ENCODE data around the gene EZR.
"Not testable (repeated sequence)": the region's sequence is repeated elsewhere in the genome, so short reads cannot be mapped to it uniquely, and the experiment has no call there.

The EZR gene

GRCh38 chr6:158797331-158798310 lies 21.5 kb downstream of the EZR start:
- Mint-ChIP-seq H3K4me3 (peak overlapping the region; percentile 20), H3K9me3 (no peaks in the 10 kb centered on the region), H3K36me3 (peaks cover 54% of the 10 kb centered on the region), H3K4me1 (peaks cover 72% of the 10 kb centered on the region), H3K27ac (peak overlapping the region; percentile 86)
- DNase-seq (ENCODE audit: low spot score in 2 of 2) (no peak), ATAC-seq (no peak)

- DNase-seq (ENCODE audit: low spot score in 2 of 2): no peak
- H3K4me1 Mint-ChIP-seq: peaks cover 72% of the 10 kb centered on the region
- peak overlapping the region; percentile 7 for H3K4me3 Mint-ChIP-seq
- no peaks in the 10 kb centered on the region for H3K9me3 Mint-ChIP-seq
- H3K27ac Mint-ChIP-seq: peak overlapping the region; percentile 86
- ATAC-seq: no peak
- H3K36me3 Mint-ChIP-seq: peaks cover 53% of the 10 kb centered on the region
Observed at GRCh38 chr6:158796353-158796752, 22.8 kb downstream of the EZR start.

GRCh38 chr6:158795516-158795915 lies 23.7 kb downstream of the EZR start:
- Mint-ChIP-seq H3K36me3 (peaks cover 62% of the 10 kb centered on the region), H3K27ac (peak overlapping the region; percentile 86), H3K9me3 (no peaks in the 10 kb centered on the region), H3K4me1 (peaks cover 80% of the 10 kb centered on the region), H3K4me3 (peak overlapping the region; percentile 7)
- ATAC-seq (no peak), DNase-seq (ENCODE audit: low spot score in 2 of 2) (no peak)

GRCh38 chr6:158793432-158793831 lies 25.7 kb downstream of the EZR start:
- H3K27ac Mint-ChIP-seq: no peak overlapping the region
- no peak for DNase-seq (ENCODE audit: low spot score in 2 of 2)
- peaks cover 70% of the 10 kb centered on the region for H3K36me3 Mint-ChIP-seq
- H3K4me3 Mint-ChIP-seq: no peak overlapping the region
- H3K9me3 Mint-ChIP-seq: no peaks in the 10 kb centered on the region
- peaks cover 88% of the 10 kb centered on the region for H3K4me1 Mint-ChIP-seq
- peak; percentile 77 for ATAC-seq

GRCh38 chr6:158792505-158792904 lies 26.7 kb downstream of the EZR start:
- ATAC-seq; DNase-seq (ENCODE audit: low spot score in 2 of 2); H3K4me3 Mint-ChIP-seq; H3K9me3 Mint-ChIP-seq: not testable (repeated sequence)
- peaks cover 84% of the 10 kb centered on the region for H3K4me1 Mint-ChIP-seq
- peak overlapping the region; percentile 64 for H3K27ac Mint-ChIP-seq
- peaks cover 71% of the 10 kb centered on the region for H3K36me3 Mint-ChIP-seq

- Mint-ChIP-seq H3K4me3 (no peak overlapping the region), H3K27ac (peak overlapping the region; percentile 84), H3K36me3 (peaks cover 73% of the 10 kb centered on the region), H3K4me1 (peaks cover 75% of the 10 kb centered on the region), H3K9me3 (no peaks in the 10 kb centered on the region)
- ATAC-seq: no peak
- no peak for DNase-seq (ENCODE audit: low spot score in 2 of 2)
Observed at GRCh38 chr6:158791274-158791855, 27.8 kb downstream of the EZR start.

GRCh38 chr6:158789115-158789917 lies 29.9 kb downstream of the EZR start:
- Mint-ChIP-seq H3K4me1 (peaks cover 62% of the 10 kb centered on the region), H3K27ac (peak overlapping the region; percentile 84), H3K36me3 (peaks cover 75% of the 10 kb centered on the region), H3K4me3 (peak overlapping the region; percentile 54), H3K9me3 (no peaks in the 10 kb centered on the region)
- ATAC-seq (peak; percentile 92), DNase-seq (ENCODE audit: low spot score in 2 of 2) (no peak)

- no peak overlapping the region for H3K4me3 Mint-ChIP-seq
- peaks cover 94% of the 10 kb centered on the region for H3K36me3 Mint-ChIP-seq
- H3K4me1 Mint-ChIP-seq: peaks cover 49% of the 10 kb centered on the region
- ATAC-seq (no peak), DNase-seq (ENCODE audit: low spot score in 2 of 2) (no peak)
- H3K27ac Mint-ChIP-seq: peak overlapping the region; percentile 56
- no peaks in the 10 kb centered on the region for H3K9me3 Mint-ChIP-seq
Observed at GRCh38 chr6:158787395-158787794, 31.8 kb downstream of the EZR start.

- Mint-ChIP-seq H3K4me3 (no peak overlapping the region), H3K36me3 (peaks cover 98% of the 10 kb centered on the region), H3K27ac (no peak overlapping the region), H3K4me1 (peaks cover 51% of the 10 kb centered on the region), H3K9me3 (no peaks in the 10 kb centered on the region)
- ATAC-seq (no peak), DNase-seq (ENCODE audit: low spot score in 2 of 2) (no peak)
Observed at GRCh38 chr6:158786645-158787304, 32.4 kb downstream of the EZR start.

- ATAC-seq: no peak
Observed at GRCh38 chr6:158785036-158785435, 34.1 kb downstream of the EZR start.

GRCh38 chr6:158784505-158784904 lies 34.7 kb downstream of the EZR start:
- peaks cover 100% of the 10 kb centered on the region for H3K36me3 Mint-ChIP-seq
- no peaks in the 10 kb centered on the region for H3K9me3 Mint-ChIP-seq
- peaks cover 39% of the 10 kb centered on the region for H3K4me1 Mint-ChIP-seq
- no peak for ATAC-seq
- DNase-seq (ENCODE audit: low spot score in 2 of 2): no peak
- H3K4me3 Mint-ChIP-seq: no peak overlapping the region
- peak overlapping the region; percentile 79 for H3K27ac Mint-ChIP-seq

More at GRCh38 chr6:158785036-158785435, 34.1 kb downstream of the EZR start:
- Mint-ChIP-seq H3K4me3 (no peak overlapping the region), H3K9me3 (no peaks in the 10 kb centered on the region), H3K27ac (no peak overlapping the region), H3K36me3 (peaks cover 100% of the 10 kb centered on the region), H3K4me1 (peaks cover 44% of the 10 kb centered on the region)
- DNase-seq (ENCODE audit: low spot score in 2 of 2): no peak

- DNase-seq (ENCODE audit: low spot score in 2 of 2): no peak
Observed at GRCh38 chr6:158783851-158784250, 35.3 kb downstream of the EZR start.

GRCh38 chr6:158783167-158783450 lies 36.1 kb downstream of the EZR start:
- no peak for ATAC-seq
- Mint-ChIP-seq H3K36me3 (peaks cover 100% of the 10 kb centered on the region), H3K27ac (peak overlapping the region; percentile 72)

More at GRCh38 chr6:158783851-158784250, 35.3 kb downstream of the EZR start:
- H3K36me3 Mint-ChIP-seq: peaks cover 100% of the 10 kb centered on the region
- no peaks in the 10 kb centered on the region for H3K9me3 Mint-ChIP-seq
- H3K4me3 Mint-ChIP-seq: no peak overlapping the region
- H3K27ac Mint-ChIP-seq: peak overlapping the region; percentile 79
- no peak for ATAC-seq
- peaks cover 37% of the 10 kb centered on the region for H3K4me1 Mint-ChIP-seq

GRCh38 chr6:158782432-158783166 lies 36.6 kb downstream of the EZR start:
- Mint-ChIP-seq H3K9me3 (no peaks in the 10 kb centered on the region), H3K27ac (peak overlapping the region; percentile 72), H3K4me1 (peaks cover 46% of the 10 kb centered on the region), H3K36me3 (peaks cover 100% of the 10 kb centered on the region), H3K4me3 (no peak overlapping the region)
- DNase-seq (ENCODE audit: low spot score in 2 of 2): no peak
- no peak for ATAC-seq

More at GRCh38 chr6:158783167-158783450, 36.1 kb downstream of the EZR start:
- no peak for DNase-seq (ENCODE audit: low spot score in 2 of 2)
- Mint-ChIP-seq H3K4me1 (peaks cover 42% of the 10 kb centered on the region), H3K4me3 (no peak overlapping the region), H3K9me3 (no peaks in the 10 kb centered on the region)

Measured in stimulated activated effector memory CD8-positive, alpha-beta T cell treated with anti-CD3 and anti-CD28 coated beads, Interleukin-12 subunit alpha, Interleukin-12 subunit beta, amount 100 ng/mL, for 72 hours (primary cell).